Astrocyte (in vitro differentiated cells and primary cell): ENCODE measurements around the gene MRPL28. TPM values are rescaled to one million over a fixed set of nuclear protein-coding genes. Genes with fewer than 3 reads are reported as not detected.

Experiments used
- DNase-seq: peaks from one replicate; pipeline ENCODE4 v3.0.0-alpha.2; 2010; ENCODE audit warnings: low read depth
- FAIRE-seq: peaks from 2 replicates; lab custom pipeline; 2011; peaks lifted over from hg19 to GRCh38; lab: Jason Lieb, UNC
- H2AFZ ChIP-seq: 2 replicates; pipeline ENCODE4 v1.6.0; 2012; ENCODE audit warnings: low read depth, low read length, inconsistent platforms
- H3K27ac ChIP-seq: 2 replicates; pipeline ENCODE4 v1.5.1; 2011; ENCODE audit warnings: low read depth, low read length, inconsistent platforms
- H3K27me3 ChIP-seq: 2 replicates; pipeline ENCODE4 v1.6.0; 2011; ENCODE audit warnings: low read length, inconsistent platforms; ENCODE audit not compliant: insufficient read depth
- H3K36me3 ChIP-seq: 2 replicates; pipeline ENCODE4 v1.5.1; 2011; ENCODE audit warnings: low read length, inconsistent platforms; ENCODE audit not compliant: insufficient read depth
- H3K4me1 ChIP-seq: 2 replicates; pipeline ENCODE4 v1.5.1; 2011; ENCODE audit warnings: low read length, inconsistent platforms; ENCODE audit not compliant: insufficient read depth
- H3K4me2 ChIP-seq: 2 replicates; pipeline ENCODE4 v1.6.0; 2012; ENCODE audit warnings: low read length, inconsistent platforms
- H3K4me3 ChIP-seq: 2 replicates; pipeline ENCODE4 v1.5.1; 2011; ENCODE audit warnings: low read depth, mild to moderate bottlenecking, low read length, inconsistent platforms; ENCODE audit not compliant: insufficient read depth
- H3K79me2 ChIP-seq: 2 replicates; pipeline ENCODE4 v1.6.0; 2012; ENCODE audit warnings: mild to moderate bottlenecking, low read length, inconsistent platforms; ENCODE audit not compliant: insufficient read depth
- H3K9ac ChIP-seq: 2 replicates; pipeline ENCODE4 v1.6.0; 2012; ENCODE audit warnings: mild to moderate bottlenecking, low read length, inconsistent platforms
- H3K9me3 ChIP-seq: 2 replicates; pipeline ENCODE4 v1.5.1; 2012; ENCODE audit warnings: low read depth, mild to moderate bottlenecking, low read length, inconsistent platforms; ENCODE audit not compliant: insufficient read depth
- H4K20me1 ChIP-seq: 2 replicates; pipeline ENCODE4 v1.6.0; 2012; ENCODE audit warnings: low read length, inconsistent platforms; ENCODE audit not compliant: insufficient read depth
- H3K27ac Mint-ChIP-seq: one replicate; pipeline ENCODE4 v1.8.0; 2021; ENCODE audit warnings: mild to moderate bottlenecking, mixed read lengths; ENCODE audit not compliant: unreplicated experiment
- H3K27me3 Mint-ChIP-seq: one replicate; pipeline ENCODE4 v1.8.0; 2021; ENCODE audit warnings: low read depth, mixed read lengths; ENCODE audit not compliant: unreplicated experiment
- H3K36me3 Mint-ChIP-seq: one replicate; pipeline ENCODE4 v1.8.0; 2021; ENCODE audit warnings: low read depth, mixed read lengths; ENCODE audit not compliant: unreplicated experiment
- H3K4me1 Mint-ChIP-seq: one replicate; pipeline ENCODE4 v1.8.0; 2021; ENCODE audit warnings: low read depth, mixed read lengths; ENCODE audit not compliant: unreplicated experiment
- H3K4me3 Mint-ChIP-seq: one replicate; pipeline ENCODE4 v1.8.0; 2021; ENCODE audit warnings: mild to moderate bottlenecking, moderate library complexity, mixed read lengths; ENCODE audit not compliant: unreplicated experiment
- H3K9me3 Mint-ChIP-seq: one replicate; pipeline ENCODE4 v1.8.0; 2021; ENCODE audit warnings: mild to moderate bottlenecking, mixed read lengths; ENCODE audit not compliant: unreplicated experiment
- EZH2 ChIP-seq: IDR thresholded peaks from 2 replicates; pipeline ENCODE4 v1.6.1; 2012; ENCODE audit warnings: mild to moderate bottlenecking, low read length, inconsistent platforms; ENCODE audit not compliant: insufficient read depth
- total RNA-seq: library from RNA; stranded (reverse); gene quantifications from 2 replicates; pipeline ENCODE4 v1.2.1, GENCODE V29; 2021
- TF ChIP-seq, protein P1 (sequence below): IDR thresholded peaks from 2 replicates; pipeline ENCODE4 v1.5.1; 2011; ENCODE audit warnings: low read depth, mild to moderate bottlenecking, inconsistent platforms, low read length, moderate library complexity; ENCODE audit not compliant: insufficient read depth

MRPL28 gene
- total RNA-seq, 1 donor from 2014 or later: 95.8 TPM

GRCh38 chr16:369866-370436 lies 387 bp downstream of the MRPL28 start:
- Mint-ChIP-seq H3K27me3 (no peaks in the 10 kb centered on the region), H3K9me3 (no peaks in the 10 kb centered on the region), H3K36me3 (peaks cover 2% of the 10 kb centered on the region), H3K27ac (peak overlapping the region; percentile 72), H3K4me3 (peak overlapping the region; percentile 80), H3K4me1 (peaks cover 9% of the 10 kb centered on the region)
- no peak for TF ChIP-seq EZH2
- TF ChIP-seq, protein P1, sequence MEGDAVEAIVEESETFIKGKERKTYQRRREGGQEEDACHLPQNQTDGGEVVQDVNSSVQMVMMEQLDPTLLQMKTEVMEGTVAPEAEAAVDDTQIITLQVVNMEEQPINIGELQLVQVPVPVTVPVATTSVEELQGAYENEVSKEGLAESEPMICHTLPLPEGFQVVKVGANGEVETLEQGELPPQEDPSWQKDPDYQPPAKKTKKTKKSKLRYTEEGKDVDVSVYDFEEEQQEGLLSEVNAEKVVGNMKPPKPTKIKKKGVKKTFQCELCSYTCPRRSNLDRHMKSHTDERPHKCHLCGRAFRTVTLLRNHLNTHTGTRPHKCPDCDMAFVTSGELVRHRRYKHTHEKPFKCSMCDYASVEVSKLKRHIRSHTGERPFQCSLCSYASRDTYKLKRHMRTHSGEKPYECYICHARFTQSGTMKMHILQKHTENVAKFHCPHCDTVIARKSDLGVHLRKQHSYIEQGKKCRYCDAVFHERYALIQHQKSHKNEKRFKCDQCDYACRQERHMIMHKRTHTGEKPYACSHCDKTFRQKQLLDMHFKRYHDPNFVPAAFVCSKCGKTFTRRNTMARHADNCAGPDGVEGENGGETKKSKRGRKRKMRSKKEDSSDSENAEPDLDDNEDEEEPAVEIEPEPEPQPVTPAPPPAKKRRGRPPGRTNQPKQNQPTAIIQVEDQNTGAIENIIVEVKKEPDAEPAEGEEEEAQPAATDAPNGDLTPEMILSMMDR: no peak
- Histone ChIP-seq H3K9ac (peak overlapping the region; percentile 60), H3K9me3 (no peaks in the 10 kb centered on the region), H3K36me3 (no peaks in the 10 kb centered on the region), H3K4me2 (peak overlapping the region; percentile 82), H3K27me3 (no peaks in the 10 kb centered on the region), H3K4me1 (peaks cover 8% of the 10 kb centered on the region), H4K20me1 (peaks cover 11% of the 10 kb centered on the region), H2AFZ (no peak overlapping the region), H3K79me2 (no peaks in the 10 kb centered on the region), H3K27ac (no peak overlapping the region), H3K4me3 (peak overlapping the region; percentile 39)
- FAIRE-seq (no peak), DNase-seq (no peak)

DNA sequence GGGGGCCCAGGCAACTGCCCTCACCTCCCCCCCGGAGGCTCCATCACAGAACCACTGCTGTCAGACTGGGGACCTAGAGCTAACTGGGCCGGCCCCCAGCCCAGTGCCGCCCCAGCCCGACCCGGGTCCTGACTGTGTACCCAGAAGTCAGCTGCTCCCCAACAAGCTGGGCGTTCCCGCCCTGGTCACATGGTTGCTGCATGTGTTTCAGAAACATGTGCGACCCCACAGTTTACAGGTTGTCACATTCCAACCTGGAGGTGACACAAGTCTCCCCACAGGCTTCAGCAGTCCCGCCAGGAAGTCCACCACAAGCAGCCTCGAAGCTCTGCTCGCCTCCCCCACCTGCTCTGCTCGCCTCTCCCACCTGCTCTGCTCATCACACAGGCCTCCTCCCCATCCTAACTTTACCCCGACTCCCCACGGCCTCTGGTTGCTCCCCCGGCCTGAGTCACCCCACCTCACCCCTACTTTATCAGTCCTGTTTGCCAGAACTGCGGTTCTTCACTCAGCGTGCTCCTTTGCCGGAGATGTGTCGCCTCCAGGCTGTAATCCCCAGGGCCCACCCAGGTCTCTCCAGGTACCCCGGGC lies 968 bp downstream of the MRPL28 start:
- H3K9me3 Mint-ChIP-seq: no peaks in the 10 kb centered on the region
- peaks cover 9% of the 10 kb centered on the region for H3K4me1 Mint-ChIP-seq
- no peak overlapping the region for H2AFZ ChIP-seq
- peak overlapping the region; percentile 80 for H3K4me3 Mint-ChIP-seq
- no peaks in the 10 kb centered on the region for H3K27me3 Mint-ChIP-seq
- no peaks in the 10 kb centered on the region for H3K36me3 ChIP-seq
- H3K79me2 ChIP-seq: no peaks in the 10 kb centered on the region
- DNase-seq (no peak), FAIRE-seq (no peak)
- no peaks in the 10 kb centered on the region for H3K27me3 ChIP-seq
- H3K4me1 ChIP-seq: peaks cover 8% of the 10 kb centered on the region
- peak overlapping the region; percentile 60 for H3K9ac ChIP-seq
- no peak overlapping the region for H3K27ac ChIP-seq
- no peak overlapping the region for H3K27ac Mint-ChIP-seq
- peaks cover 11% of the 10 kb centered on the region for H4K20me1 ChIP-seq
- peak overlapping the region; percentile 82 for H3K4me2 ChIP-seq
- H3K9me3 ChIP-seq: no peaks in the 10 kb centered on the region
- no peak for TF ChIP-seq EZH2
- TF ChIP-seq, protein P1: no peak
- peak overlapping the region; percentile 39 for H3K4me3 ChIP-seq
- H3K36me3 Mint-ChIP-seq: peaks cover 2% of the 10 kb centered on the region
